HG02798 (cell line): ENCODE data around the gene SIM1.

ENCODE experiments used
- ATAC-seq: cut with Tn5 transposase; IDR thresholded peaks from one replicate; pipeline ENCODE4 v1.9.1; 2021; ENCODE audit warnings: mild to moderate bottlenecking; ENCODE audit not compliant: unreplicated experiment, poor library complexity

The SIM1 gene

DNA sequence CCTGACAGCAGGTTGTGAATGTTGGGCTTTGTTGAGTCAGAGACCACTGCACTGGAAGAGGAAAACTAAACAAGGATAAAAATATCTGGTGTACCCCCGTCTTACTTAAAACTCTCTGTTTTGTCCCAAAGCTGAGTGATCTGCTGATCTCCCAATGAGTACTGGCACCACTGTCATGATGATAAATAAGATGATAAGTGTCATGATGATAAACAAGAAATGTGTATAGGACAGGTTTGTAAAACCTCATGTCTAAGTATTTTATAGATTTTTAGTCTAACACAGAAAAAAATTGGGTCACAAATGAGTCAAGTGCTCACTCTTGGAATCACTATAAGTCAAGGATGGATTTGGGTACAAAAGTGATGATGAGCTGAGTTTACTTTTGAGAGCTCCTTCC is 8.5 kb upstream of the SIM1 start:
- ATAC-seq = no peak

DNA sequence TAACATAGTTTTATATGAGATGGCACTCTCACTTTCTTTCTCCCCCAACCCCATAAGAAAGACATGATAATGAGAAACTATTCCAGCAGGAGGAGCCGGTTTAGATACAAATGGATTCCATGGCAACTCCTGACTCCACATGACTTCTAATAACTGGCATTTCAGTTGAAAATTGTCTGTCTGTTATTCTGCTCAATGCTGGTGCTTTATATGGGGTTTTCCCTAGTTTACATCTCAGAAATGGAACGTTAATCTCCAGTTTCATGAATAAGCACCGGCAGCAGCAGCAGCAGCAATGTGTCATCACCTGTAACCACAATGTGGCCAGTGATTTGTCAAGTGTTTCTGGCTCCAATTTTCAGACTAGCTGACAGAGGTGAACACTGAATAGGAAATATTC is 8.0 kb upstream of the SIM1 start:
- ATAC-seq = peak; percentile 88

DNA sequence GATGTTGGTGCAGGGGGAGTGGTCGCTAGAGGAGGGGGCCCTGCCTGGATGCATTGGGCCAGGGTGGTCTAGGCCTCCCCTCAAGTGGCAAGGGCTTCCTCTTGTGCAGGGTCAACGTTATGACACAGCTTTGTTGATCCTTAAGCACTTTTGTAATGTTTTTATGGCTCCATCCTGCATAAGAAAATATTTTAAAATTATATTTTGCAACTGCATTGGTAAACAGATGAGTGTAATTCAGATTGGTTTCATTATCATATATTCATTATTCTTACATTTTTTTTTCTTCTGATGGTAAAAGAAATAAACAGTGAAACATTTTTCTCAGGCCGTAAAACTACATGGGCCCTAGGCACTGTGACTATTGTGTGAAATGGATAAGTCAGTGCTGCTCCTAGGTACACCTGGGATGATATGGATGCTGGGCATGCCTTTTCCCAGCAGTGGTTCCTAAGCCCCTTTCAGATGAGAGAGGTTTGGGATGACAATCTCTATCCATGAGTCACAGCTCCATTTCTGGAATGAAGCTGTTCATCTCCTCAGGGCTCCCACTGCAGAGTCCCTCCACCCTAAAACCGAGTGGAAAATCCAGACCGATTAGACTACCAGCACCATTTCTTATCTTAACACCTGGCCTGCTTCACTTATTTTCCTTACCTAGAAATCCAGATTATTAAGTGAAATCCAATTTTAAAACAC is 5.8 kb upstream of the SIM1 start:
- no peak for ATAC-seq

DNA sequence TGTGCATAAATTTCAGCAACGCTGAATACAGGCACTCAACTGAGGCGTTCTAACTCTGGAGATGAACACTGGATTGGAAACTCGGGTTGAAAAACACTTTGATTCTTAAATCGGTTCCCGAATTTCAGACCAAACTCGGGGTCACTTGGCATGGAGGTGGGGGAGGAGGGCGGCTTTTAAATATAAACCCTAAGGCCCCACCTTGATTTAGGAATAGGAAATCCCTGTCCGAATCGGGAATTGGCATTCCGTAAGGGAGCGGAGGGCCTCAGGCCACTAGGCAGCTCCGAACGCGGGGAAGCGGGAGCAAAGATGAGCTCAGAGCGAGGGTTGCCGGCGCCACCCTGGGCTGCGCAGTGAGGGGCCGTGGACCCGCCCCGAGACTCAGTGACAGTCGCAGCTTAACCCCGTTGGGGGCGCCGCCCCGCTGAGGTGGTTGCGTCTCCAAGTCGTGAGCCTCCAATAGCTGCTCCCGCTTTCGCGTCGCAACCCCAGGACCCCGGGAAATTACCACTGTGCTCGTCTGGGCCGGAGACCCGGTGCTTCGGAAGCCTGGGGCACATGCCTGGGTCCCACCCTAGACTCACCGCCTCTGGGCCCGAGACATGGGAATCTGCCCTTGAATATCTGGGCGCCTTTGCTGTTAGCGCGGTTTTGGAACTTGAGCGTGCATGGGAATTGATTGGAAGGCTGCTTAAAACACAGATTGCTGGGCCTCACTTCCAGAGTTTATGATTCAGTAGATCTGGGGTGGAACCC is 4.6 kb upstream of the SIM1 start:
- ATAC-seq = no peak

DNA sequence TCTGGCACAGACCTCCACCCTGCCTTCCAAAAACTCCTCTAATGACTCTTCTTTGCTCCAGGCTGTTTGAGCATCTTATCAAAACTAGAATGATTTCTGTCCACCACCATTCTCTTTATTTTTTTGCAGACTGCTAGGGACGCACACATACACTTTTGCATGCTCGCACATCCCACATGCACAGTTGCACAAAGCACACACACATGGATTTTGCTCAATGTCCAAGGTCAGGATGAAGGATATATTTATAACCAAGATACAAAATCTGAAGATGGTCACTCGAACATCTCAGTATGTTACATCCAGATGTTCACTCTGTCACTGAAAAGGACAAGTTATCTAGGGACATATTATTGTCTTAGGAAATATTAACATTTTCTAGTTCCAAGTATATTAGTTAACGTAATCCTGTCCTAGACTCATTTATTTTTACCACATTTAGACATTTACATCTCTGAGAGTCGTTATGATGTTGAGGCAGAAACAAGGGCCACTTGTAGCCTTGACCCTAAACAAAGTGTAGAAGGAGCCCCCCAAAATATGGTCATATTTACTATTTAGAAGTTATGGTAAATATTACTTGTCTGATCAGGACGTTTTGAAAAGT is 3.4 kb upstream of the SIM1 start:
- no peak for ATAC-seq

DNA sequence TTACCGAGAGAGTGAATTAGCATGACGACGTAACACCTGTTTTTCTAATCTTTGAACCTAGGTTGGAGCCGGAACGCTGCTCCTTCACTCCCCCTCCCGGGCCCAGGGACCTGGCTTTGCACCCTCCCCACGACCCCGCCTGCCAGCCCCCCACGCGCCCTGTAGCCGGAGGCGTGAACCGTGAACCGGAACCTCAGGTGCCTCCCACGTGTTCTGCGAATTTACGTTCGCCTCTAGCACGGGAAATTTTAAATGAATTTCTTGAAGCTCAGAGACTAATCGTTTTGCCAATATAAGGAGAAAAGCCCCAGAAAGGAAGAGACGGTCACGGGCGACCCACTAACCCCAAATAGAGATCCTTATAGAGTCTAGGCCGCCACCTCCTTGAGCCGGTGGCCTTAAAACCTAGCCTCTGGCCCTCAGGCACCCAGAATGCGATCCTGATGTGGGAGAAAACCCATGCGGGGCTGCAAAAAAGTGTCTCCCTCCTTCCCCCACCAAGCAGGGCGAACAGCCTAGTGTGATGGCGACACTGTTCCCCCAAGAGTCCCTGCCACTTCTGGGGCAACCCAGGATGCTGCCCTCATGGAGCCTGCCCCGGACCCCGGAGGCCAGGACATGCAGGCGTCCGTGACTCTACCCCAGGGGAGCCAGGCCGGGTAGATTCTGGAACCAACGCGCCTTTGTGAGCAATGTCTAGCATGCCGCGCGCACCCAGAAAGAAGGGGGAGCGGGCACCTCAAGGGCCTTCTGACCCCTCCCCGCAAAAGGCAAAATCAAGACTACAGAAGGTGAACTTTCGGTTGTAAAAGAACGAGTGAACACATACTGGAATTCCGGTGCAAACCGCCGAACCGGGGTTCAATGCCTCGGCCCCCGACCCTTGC is 2.7 kb upstream of the SIM1 start:
- ATAC-seq = no peak

DNA sequence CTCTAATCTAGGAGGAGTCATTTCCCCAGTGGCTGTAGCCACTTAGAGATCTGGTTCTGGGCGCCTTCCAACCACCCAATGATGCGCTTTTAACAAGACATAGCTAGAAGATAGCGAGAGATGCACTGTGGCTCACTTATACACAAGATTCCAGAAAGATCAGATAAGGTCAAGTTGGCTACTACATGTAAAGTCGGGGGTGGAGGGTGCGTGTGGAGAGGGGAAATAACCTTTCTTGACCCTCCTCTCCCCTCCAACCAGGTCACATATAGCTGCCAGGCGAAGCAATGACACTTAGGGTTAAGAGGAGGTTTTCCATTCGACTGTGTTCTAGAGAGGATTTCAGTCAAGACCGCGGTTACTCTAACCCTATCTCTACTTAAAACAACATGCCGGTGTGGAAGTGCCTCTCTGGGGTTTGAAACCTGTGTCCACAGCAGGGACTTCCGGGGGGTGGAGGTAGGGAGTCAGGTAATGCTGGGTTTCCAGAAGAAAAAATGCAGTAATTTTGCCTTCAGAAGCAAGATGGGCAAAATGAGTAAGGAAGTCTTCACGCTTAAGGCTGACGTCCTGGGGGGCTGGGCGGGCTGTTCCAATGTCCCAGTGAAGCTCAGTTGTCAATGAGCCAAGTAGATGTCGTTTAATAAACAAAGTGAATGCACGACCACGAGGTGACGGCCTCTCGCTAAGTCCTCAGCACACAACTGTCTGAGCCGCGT is 1.8 kb upstream of the SIM1 start:
- ATAC-seq = no peak

DNA sequence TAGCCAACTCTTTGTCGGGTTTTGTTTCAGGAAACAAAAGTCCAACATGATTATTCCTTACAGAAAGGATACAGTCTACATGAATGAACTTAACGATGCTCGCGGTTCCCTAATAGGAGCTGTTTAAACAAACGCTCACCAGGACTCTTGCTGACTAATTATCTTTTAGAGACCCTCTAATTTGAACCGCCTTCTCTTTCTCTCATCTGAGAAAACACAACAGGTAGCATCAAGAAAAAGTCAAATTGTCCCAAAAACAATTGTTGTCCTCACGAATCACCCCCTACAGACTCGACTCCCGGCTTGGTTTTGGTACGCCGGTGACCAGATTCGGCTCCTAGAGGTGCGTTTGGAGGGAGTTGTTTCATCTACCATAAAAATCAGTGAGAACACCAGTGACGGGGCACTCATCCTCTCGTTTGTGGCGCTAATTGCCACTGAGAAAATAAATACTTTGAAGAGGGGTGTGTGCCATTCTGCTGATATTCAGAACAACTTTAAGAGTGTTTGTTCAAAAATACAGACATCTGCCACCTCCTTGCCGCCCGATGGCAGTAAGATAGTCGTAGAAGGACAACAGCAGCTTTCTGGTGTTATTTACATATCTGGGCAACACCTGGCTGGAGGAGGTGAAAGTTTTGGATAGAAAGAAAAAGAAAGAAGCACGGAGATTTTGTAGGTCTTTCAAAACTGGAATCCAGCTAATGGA is 1.1 kb upstream of the SIM1 start:
- ATAC-seq = no peak

DNA sequence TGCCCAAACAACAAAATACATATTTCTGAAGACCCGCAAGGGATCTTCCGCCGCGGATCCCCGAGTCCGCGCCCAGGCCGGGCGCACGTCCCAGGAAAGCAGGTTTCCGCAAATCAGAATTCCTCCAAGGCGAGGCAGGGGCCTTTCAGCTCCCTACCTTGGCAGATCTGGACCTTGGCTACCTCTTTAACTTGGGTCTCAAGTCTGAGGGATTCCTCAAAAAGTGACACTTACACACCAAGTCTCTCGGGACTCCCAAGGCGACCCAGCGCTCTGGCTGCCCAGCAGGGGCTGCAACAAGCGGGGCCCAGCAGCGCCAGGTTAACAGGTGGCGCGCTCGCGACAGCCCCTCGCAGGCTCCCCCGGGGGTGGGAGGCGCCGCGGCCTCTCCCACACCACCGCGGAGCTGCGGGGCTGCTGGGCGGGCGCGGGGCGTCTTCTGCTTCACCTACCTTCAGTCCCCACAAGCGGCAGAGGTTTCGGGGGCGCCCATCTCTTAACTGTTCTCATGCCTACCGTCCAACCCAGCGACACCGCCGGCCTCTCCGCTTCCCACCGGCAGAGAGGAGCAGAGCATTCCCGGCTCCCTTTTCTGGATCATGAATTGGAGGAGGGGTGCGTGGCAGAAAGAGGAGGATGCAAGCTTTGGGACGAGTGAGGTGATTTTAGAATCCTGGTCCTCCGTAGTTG is 414 bp downstream of the SIM1 start:
- no peak for ATAC-seq

DNA sequence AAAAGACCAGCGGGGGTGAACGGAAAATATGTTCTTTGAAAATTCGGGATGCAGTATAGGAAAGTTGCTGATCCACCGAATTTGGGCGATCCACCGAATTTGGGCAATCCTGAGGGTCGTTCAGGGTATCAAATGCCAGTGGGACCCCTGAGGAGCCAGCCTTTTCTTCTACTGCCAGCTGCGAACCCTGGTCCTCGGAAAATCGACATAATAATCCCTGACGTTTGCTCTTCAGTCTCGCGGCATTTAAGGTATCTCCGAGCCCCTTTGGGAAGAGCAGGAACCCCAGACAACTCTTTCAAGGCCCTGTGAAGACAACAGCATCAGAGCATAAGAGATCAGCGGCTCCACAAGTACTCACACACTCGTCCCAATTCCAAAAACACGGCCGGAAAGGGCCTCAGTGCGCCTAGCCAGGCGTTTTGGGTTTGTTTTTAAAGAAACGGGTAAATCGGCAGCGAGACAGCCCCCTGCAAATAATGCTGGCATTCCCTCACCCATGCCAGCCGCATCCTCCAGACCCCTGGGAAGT is 1.0 kb downstream of the SIM1 start:
- no peak for ATAC-seq

DNA sequence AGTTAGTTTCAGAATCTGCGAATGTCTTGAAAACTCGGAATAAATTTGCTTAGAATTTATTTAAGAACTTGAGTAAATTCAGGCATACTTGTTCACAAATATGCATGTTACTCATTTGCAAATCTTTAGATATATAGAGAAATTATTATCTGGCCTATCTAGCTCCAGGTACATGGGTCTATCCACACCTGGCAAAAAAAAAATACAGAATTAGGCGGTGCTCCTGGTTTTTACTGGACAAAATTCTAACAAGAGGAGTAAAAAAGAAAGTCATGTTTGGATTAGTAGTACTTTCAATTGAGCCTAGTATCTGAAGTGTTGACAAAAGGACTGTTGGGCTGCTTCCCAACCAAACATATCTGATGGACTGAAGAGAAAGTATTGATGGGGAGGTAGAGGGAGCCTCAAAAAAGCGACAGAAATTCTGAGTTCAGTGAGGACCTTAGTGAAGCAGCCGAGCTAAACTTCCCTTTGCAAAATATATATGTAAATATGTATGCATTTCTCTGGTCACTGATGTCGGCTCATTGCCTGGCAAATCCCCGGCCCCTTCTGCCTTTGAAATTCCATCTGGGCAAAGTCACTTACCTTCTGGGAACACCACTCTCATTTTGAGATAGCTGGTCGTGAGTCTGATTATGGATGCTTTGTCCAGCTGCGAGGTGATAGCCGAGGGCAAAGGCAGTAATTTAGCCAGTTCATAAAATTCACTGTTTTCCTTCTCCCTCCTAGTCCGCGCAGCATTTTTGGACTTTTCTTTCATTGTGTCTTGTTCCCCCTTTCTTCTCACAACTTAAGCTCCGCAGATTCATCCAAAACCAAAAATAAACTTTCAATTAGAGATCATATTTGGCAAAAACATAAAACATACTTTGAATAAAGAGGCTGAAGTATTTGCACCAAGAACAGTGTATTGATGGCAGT is 1.8 kb downstream of the SIM1 start:
- ATAC-seq = no peak

DNA sequence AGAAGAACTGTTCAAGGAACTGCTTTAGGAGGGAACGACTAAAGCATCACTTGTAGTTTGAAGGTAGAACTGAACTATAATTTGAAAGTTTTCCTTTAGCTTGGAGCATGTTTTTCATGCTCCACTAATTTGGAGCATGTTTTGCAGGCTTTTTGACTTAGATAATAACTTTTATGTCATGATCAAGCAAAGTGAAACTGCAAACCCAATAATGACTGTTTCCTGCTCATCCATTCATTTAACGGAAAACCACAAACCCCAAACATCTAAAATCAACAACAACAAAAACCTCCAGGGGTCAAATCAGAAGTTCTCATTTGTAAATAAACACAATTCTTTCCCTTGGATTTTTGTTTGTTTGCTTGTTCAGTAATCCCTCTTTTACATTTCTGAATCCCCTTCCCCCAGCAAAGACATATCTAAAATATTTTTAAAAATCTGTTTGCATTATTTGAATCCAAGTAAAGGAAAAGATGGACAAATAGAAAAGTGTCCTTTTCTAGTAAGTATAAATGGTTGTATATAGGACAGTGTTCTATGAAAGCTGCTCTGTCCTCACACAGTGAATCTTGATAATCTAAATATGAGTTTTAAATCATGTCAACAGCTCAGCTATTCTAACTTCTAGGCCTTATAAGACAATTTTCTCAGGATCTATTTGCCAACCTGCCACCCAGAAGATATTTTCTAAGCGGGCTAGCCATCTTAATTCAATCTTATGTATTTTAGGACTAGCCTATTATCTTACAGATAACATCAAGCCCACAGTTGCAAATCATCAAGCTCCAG is 2.6 kb downstream of the SIM1 start:
- ATAC-seq = no peak

DNA sequence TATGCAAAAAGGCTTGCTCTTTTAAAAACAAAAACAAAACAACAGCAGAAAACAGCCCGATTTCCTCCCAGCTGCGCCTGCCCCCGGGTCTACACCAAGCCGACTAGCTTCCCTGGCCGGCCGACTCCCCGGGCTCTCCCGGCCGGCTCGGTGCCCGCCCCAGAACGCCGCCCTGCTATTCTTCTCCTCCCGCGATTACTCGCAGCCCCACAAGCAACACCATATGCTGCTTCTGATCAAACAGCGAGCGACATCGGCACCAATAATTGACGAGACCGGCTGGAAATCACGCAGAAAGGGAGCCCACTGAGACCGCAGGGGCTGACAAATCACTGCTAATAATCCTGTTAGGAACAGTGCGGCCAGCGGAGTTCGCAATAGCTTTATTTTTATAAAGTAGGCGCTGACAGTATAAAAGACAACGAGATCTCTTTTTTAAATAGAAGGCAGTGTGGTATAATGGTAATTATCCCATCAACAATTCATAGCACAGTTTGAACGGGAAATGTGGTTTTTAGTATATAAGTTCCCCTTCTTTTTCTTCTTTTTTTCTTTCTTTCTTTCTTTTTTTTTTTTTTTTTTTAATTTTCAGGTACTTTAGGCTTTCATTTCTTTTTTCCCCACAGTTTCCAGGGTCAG is 3.3 kb downstream of the SIM1 start:
- ATAC-seq = no peak

DNA sequence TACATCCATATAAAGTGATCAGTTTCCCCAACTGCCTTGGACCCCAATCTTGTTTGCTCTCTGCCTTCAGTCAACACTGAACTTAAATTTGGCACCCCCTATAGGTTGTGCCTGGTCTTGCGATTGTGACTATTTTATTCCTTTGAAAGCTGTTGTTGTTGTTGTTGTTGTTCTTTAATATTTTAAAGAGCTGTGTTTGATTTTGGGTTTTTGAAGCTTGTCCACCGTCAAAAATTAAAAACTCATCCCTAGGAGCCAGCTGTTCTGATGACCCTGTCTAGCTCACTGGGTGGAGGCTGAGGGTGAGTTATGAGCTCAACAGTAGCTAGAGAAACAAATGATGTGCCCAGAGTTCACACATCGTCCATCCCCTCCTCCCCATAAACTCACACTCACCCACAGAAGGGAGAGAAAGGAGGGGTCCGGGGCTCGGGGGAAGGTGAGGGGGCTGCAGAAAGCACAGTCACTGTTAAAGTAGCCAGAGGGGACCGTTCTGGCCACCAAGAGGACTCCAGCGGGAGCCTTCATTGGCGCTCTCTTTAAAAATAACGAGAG is 4.0 kb downstream of the SIM1 start:
- no peak for ATAC-seq

DNA sequence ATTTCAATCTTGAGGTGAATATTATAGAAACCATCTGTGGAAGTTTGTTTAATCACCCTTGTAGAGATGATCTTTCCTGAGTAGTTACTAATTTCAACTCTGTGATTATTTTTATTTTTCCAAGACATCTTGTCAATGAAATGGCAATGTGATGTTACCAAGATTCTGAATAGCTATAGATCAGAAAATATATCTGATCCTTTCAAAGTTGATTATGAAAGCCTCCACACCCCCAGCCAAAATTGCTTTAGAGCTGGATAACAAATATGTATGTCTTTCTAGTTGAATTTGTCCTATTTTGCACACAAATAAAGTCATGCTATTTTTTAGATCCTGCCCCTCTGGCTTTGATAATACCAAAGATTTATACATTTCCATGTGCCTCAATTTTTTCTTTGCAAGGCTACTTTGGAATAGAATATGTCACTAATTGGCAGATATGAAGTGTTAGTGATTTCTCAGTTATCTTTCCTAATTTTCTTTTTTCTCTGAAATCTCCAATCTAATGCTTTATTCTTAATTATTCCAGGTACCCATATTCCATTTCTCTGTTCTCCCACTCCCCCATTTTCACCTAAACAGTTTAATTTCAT is 5.0 kb downstream of the SIM1 start:
- ATAC-seq = no peak
